ENCODE results near the gene DIP2B. TPM values are rescaled to one million over a fixed set of nuclear protein-coding genes. Genes with fewer than 3 reads are reported as not detected.
A peak's percentile ranks its signal among the peaks of the same experiment; 100 is the strongest.

DIP2B gene
- total and polyA plus RNA-seq, 2 of the 13 experiments (the other 11 are each of a cell fraction or from before 2014, with no cell fraction given) = 32.1 to 35.8 TPM

DNA sequence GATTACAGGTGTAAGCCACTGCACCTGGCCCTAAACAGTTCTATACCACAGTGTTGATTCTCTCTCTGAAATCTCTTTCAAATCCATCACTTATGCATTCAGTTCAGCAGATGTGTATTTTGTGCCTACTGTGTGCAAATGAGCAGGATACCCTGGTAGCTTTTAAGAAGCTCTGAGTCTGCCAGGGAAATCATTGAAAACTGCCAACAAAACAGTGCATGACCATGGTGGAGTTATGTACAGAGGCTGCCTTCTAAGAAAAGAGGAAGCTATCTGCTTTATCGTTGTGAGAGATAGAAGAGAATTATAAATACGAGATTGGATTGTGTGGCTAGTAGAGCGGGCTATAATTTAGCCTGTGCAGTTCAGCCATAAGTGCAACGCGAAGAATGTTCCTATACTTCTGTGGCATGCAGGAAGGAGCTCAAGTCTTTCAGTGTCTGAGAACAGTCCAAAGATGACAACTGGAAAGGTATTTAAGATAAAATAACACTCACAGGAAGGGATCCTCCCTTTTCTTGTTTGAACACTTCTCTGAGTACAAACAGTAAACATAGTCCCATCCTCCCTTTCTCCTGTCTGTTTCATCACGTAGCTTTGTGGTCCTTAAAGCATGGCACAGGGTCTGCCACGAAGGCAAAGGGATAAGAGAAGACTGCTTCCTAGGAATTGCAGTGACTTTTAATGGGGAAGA lies 4.3 kb downstream of the DIP2B start (continued):
- peak; percentile 7; the same call in 1 of the 3 replicates for TF ChIP-seq MXI1 (IDR thresholded peaks at IDR 0.05; ENCODE audit: borderline replicate concordance, low read depth, low read length)

DNA sequence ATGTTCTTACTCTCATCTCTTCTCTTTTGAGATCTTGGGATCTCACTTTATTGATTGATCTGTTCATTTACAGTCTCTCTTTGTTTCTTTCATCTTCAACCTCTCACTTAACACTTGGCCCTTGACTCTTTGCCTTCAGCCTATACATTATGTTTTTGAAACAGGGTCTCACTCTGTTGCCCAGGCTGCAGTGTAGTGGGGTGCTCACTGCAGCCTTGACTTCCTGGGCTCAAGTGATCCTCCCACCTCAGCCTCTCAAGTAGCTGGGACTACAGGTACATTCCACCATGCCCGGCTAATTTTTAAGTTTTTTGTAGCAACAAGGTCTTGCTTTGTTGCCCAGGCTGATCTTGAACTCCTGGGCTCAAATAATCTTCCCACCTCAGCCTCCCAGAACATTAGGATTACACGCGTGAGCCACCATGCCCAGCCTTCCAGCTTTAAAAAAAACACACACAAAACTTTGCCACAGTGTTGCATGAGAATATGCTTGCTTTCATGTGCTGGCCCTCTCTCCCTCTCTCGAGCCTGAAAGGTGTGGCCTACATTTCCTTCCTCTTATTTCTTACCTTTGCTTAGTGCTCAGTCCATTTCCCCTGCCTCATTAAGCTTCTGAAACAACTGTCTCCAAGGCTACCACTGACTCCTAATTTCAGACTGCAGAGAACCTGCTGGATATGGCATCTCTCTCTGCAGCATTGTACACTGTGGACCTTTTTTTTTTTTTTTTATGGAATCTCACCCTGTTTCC lies 9.9 kb downstream of the DIP2B start:
- ChIA-PET CTCF (ENCODE audit: low intra/inter-chr PET ratio, low total read pairs) (no interaction called here), POLR2A (no interaction called here)
- no peak for FAIRE-seq
- no peaks in the 10 kb centered on the region for H3K27me3 ChIP-seq (ENCODE audit: control insufficient read depth in 1 of 2, insufficient read depth in 2 of 2, low read length in 2 of 2)
- no peak for DNase-seq (ENCODE audit: low spot score)
- H3K4me3 ChIP-seq (replicated peaks in 1 of 3; ENCODE audit: insufficient read depth in 1 of 3, low read depth in 2 of 3, low read length in 3 of 3) = no peak overlapping the region
- H4K20me1 ChIP-seq (ENCODE audit: insufficient read depth, low read length) = peaks cover 2% of the 10 kb centered on the region; the same call in 1 of the 2 replicates
- no peak overlapping the region for H3K9ac ChIP-seq (ENCODE audit: insufficient read depth, low read depth, low read length)
- H2AFZ ChIP-seq (ENCODE audit: low read length) = no peak overlapping the region
- no TSS peak for BruUV-seq (replicated peaks)
- peak overlapping the region; percentile 38 for H3K27ac ChIP-seq (ENCODE audit: extremely low read length, insufficient read depth, low read length)
- H3K36me3 ChIP-seq (replicated peaks in 1 of 2; ENCODE audit: control insufficient read depth in 1 of 2, insufficient read depth in 2 of 2, low read length in 2 of 2) = peaks cover 0 to 5% of the 10 kb centered on the region in 2 experiments; a peak in 1 of 5 replicates
- no peak for TF ChIP-seq ZNF629 (CRISPR knock-in tag; conservative IDR thresholded peaks at IDR 0.05)
- TF ChIP-seq, protein P1, sequence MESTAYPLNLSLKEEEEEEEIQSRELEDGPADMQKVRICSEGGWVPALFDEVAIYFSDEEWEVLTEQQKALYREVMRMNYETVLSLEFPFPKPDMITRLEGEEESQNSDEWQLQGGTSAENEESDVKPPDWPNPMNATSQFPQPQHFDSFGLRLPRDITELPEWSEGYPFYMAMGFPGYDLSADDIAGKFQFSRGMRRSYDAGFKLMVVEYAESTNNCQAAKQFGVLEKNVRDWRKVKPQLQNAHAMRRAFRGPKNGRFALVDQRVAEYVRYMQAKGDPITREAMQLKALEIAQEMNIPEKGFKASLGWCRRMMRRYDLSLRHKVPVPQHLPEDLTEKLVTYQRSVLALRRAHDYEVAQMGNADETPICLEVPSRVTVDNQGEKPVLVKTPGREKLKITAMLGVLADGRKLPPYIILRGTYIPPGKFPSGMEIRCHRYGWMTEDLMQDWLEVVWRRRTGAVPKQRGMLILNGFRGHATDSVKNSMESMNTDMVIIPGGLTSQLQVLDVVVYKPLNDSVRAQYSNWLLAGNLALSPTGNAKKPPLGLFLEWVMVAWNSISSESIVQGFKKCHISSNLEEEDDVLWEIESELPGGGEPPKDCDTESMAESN (CRISPR knock-in tag; conservative IDR thresholded peaks at IDR 0.05) = no peak
- TF ChIP-seq SIN3B (IDR thresholded peaks at IDR 0.05; ENCODE audit: low read length) = no peak
- TF ChIP-seq ELF3 (CRISPR knock-in tag; IDR thresholded peaks at IDR 0.05) = no peak
- TF ChIP-seq ZNF496 (CRISPR knock-in tag; IDR thresholded peaks at IDR 0.05; ENCODE audit: insufficient replicate concordance) = no peak
- TF ChIP-seq, protein P2, sequence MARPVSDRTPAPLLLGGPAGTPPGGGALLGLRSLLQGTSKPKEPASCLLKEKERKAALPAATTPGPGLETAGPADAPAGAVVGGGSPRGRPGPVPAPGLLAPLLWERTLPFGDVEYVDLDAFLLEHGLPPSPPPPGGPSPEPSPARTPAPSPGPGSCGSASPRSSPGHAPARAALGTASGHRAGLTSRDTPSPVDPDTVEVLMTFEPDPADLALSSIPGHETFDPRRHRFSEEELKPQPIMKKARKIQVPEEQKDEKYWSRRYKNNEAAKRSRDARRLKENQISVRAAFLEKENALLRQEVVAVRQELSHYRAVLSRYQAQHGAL (CRISPR knock-in tag; IDR thresholded peaks at IDR 0.05; ENCODE audit: not compliant biosample characterization) = no peak
- peak; percentile 84 for TF ChIP-seq ZNF121 (CRISPR knock-in tag; IDR thresholded peaks at IDR 0.05)
- no peak for TF ChIP-seq RBFOX2 (IDR thresholded peaks at IDR 0.05; ENCODE audit: low read depth, low read length)
- H3K4me2 ChIP-seq (ENCODE audit: low read depth, low read length) = no peak overlapping the region
- H3K4me1 ChIP-seq (ENCODE audit: insufficient read depth, low read length) = peaks cover 82% of the 10 kb centered on the region
- peaks cover 94% of the 10 kb centered on the region for H3K79me2 ChIP-seq (ENCODE audit: insufficient read depth, low read length)
- 94% methylated on average over 4 of the region's 4 CpGs for WGBS (ENCODE audit: low lambda C conversion rate)
- intact Hi-C loops (cut with micrococcal nuclease; ENCODE audit: unreplicated experiment) (loop anchor here (1.0 kb wide), 1 partner anchor 11 kb away; no protein-coding TSS in a partner anchor), in situ Hi-C loops (cut with HindIII; ENCODE audit: extremely low pct_ligation_motif_present, low pct_unique_long_range_greater_than_20kb) (no loop called here)
- no peaks in the 10 kb centered on the region for H3K9me3 ChIP-seq (ENCODE audit: low read length)
- no peak for ATAC-seq
